GM19452 (cell line): Measurements from ENCODE around the gene ECHDC1.
"Not testable (repeated sequence)": the region's sequence is repeated elsewhere in the genome, so short reads cannot be mapped to it uniquely, and the experiment has no call there.

Experiments used
- ATAC-seq: cut with Tn5 transposase; IDR thresholded peaks from one replicate; pipeline ENCODE4 v1.9.1; 2021; ENCODE audit not compliant: unreplicated experiment

Gene ECHDC1, protein sequence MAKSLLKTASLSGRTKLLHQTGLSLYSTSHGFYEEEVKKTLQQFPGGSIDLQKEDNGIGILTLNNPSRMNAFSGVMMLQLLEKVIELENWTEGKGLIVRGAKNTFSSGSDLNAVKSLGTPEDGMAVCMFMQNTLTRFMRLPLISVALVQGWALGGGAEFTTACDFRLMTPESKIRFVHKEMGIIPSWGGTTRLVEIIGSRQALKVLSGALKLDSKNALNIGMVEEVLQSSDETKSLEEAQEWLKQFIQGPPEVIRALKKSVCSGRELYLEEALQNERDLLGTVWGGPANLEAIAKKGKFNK

DNA sequence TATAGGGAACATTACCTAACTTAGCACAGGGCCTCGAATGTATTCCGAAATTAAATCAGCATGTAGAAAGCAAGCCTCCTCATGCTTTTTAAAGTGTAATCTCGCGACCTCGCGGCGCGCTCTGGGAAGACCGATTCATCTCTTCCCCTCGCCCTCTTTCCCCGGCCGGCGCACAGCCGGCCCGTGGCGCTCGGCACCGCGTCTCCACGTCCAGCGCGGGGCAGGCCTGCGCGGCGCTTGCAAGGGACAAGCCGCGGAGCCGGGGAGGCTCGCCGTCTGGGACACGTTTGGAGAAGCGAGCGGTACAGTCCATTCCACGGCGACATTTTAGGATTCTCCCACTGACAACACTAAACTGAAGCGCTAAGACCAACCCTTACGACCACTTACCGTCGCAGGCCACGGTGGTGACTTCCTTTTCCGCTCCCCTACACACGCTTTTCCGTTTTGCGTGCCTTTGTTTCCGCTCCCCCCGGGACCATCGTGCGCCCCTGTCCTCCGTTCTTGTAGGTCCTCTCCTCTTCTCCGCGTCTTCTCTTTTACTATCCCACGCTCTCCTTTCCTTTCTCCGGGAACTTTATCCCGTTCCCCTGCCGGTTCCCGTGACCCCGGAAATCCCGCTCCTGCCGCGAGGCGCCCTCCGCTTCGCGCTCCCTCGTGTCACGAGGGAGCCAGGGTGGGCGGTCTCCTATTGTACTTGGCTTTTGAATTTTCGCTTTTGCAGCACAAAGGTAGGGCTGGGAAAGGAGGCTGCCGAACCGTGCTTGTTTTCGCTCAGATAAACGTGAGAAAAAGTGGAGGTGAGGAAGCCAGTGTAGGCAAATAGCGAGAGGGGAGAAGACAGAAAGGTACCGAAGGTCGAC lies at the start of gene ECHDC1:
Gene ECHDC1, minus strand, starts transcription at position 664 of the 863 bp plus-strand sequence. CDS start 12,581 bp downstream, outside the sequence.
- ATAC-seq = peak; percentile 72

DNA sequence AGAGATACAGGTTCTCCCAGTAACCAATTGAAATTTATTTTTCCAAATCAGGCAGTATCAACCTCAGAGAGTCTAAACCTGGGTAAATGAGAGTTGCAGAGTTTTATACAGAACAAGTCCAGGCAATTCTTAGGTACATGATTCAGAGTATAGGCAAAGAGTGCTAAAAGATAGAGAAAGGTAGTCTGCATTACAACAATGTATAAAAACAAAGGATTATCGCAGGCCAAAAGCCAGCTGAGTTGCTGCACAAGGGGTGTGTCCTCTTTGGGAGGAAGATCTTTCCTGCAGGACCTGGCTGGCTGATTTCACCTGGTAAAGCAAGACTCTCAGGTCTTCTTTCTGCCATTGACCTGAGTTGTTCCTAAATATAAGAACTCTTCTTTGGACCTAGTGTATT lies 48.9 kb upstream of the ECHDC1 start:
- ATAC-seq = no peak

DNA sequence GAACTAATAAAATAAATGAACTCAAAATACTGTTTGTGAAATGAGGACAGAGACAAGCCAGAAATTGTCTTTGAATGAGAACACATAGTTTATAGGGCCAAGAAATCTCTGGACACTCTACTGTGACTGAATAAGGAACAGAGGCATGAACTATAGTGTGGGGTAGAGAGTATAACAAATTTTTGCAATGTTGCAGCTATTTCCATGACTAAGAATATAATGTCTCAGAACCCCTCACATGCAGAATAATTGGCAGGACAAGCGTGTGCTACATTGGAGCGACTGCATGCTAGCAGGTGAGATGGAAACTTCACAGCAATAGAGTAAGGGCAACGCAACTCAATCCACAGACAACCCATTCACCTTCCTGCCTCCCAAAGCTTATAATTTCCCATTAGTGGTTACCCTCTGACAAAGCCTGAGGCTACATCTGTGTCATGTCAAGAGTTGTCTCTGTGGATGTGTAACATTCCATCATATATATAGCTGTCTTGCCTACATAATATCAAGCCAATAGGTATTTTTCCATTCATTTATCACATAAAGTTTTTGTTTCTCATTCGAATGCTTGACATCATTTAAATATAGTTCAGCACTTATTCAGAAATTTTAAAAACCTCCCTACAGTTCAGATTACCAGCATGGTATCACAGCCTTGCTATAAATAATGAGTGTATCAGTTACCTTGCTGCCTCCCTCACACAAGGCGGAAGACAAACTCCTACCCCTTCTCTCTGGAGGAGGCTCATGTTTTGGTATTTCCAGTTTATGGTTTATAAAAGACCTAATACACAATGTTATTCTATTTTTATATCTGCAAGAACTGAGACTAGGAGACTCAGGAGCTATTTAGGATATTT lies 47.9 kb upstream of the ECHDC1 start:
- no peak for ATAC-seq

DNA sequence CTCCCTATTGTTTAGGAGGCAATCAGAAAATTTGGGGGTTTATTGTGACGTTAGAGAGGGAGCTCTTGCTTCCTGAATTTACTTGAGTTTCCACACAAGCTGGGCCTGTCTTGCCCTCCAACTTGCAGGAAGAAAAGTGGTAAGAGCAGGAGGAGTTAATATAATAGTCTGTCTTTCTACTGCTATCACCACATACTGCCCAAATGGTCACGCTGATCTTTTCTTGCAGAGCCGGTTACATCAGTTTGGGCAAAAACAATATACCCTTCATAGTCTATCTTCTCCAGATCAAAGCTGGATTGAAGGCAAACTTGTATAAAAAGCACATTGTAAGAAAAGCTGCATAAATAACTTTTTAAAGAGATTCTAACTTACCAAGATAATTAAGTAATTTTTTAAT lies 46.3 kb upstream of the ECHDC1 start:
- ATAC-seq = no peak

DNA sequence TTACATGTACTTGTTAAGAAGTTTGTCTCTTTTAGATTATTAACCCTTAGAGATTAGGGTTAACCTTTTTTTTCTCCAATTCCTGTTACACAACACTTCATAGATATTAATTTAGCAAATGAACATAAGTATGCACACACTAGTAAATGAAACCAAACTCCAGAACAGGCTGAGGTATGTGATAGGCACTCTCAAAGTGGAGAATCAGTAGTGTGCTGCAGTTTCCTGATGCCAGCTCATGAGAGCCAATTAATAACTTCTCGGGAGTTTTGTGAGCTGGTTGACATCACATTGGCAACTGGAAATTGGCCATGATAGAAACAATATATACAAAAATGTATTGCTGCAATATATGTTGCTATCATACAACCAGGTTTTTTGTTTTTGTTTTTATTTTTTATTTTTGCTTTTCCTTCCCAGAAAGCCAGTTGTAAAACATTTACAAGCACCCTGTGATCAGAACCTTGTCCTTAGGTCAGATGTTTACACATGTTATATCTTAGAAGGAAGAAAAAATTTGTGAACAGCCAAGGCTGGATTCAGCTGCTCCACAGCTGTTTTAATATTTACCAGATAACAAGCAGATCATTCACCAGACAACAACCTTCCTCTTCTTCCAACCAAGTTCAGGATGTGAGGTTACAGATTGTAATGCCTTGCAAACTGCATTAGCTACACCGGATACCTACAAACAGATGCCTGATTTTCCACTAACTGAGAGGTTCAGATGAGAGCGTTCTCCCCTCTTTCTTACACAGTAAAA lies 42.4 kb upstream of the ECHDC1 start:
- no peak for ATAC-seq

DNA sequence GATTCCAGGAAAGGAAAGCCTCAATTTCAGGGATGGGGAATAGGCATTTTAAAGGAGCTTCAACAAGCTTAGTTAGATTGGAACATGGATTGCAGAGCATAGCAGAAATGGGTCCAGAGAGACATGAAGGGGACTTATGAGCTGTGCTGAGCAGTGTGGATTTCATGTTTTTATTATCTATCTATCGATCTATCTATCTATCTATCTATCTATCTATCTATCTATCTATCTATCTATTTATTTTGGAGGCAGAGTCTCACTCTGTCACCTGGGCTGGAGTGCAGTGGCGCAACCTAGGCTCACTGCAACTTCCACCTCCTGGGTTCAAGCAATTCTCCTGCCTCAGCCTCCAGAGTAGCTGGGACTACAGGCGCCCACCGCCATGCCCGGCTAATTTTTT lies 41.4 kb upstream of the ECHDC1 start:
- not testable (repeated sequence) for ATAC-seq

DNA sequence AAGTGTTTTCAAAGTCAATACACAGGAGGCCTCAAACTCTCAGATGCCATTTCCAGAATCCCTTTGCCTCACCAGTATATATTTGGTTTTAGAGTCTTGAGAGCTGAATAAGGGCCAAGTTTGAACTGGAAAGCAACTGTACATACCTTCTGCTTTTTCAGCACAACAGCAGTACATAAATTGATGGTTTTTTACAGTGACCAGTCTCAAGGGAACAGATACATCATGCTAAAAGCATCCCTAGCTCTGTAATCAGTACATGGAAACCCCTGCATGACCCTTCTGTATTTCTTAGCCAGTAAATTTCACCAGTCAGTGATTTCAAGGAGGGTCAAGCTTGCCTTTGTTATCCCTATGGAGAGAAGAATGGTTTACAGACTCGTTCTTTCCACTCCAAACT lies 40.6 kb upstream of the ECHDC1 start:
- ATAC-seq = no peak

DNA sequence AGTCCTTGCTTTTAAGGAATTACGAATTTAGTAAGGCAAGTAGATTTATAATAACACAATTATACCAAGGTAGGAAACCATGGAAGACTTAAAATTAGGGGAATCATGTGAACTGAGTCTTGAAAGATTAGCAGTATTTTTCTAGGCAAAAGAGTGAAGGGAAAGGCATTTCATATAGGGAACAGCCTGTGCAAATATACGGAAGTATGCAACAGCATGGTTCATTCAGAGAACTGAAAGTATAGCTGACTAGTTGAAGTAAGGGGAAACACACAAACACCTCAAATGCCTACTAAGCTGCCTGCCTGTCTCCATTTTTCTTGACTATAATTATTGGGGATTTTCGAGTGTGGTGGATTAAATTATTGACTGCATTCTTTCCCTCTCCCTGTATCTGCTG lies 39.0 kb upstream of the ECHDC1 start:
- ATAC-seq = no peak

DNA sequence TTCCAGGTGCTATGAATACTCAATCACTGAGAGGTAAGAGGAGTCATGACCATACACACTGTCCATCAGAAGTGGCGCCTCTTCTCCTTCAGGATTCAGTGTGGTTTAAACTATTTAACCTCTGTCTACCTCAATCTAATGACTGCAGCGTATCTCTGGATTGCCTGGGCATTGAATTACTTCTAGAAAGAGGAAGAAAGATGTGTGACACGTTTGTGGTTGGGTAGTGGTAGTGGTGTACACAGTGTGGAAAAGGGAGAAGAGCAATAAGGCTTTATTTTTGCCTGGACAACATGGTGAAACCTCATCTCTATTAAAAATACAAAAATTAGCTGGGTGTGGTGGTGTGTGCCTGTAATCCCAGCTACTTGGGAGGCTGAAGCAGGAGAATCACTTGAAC lies 38.0 kb upstream of the ECHDC1 start:
- no peak for ATAC-seq

DNA sequence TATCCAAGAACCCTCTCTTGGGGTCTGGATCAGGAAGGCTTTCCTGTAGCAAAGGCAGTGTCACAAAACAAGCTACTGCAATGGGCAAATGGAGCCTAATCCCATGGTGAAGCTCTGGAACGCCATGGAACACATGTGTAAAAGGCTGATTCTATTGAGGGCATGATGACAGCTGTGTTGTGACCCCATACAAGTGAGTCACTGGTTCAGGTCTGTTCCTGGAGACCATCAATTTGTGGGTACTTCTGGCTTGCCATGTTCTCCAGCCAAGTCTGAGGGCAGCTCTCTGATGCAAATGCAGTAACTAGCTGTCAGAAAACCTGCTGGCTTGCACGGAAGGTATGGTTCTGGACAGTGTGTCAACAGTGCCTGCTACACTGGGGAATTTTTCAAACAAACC lies 33.3 kb upstream of the ECHDC1 start:
- ATAC-seq = no peak

DNA sequence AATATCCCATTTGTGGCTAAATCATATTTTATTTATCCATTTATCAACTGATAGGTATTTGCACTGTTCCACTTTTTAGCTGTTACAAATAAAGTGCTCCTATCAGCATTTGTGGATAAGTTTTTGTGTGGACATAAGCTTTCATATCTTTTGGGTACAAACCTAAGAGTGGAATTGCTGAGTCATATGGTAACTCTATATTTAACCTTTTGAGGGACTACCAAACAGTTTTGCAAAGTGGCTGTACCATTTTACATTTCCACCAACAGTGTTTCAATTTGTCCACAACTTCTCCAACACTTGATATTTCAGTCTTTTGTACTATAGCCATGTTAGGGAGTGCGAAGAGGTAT lies 23.6 kb upstream of the ECHDC1 start:
- no peak for ATAC-seq

DNA sequence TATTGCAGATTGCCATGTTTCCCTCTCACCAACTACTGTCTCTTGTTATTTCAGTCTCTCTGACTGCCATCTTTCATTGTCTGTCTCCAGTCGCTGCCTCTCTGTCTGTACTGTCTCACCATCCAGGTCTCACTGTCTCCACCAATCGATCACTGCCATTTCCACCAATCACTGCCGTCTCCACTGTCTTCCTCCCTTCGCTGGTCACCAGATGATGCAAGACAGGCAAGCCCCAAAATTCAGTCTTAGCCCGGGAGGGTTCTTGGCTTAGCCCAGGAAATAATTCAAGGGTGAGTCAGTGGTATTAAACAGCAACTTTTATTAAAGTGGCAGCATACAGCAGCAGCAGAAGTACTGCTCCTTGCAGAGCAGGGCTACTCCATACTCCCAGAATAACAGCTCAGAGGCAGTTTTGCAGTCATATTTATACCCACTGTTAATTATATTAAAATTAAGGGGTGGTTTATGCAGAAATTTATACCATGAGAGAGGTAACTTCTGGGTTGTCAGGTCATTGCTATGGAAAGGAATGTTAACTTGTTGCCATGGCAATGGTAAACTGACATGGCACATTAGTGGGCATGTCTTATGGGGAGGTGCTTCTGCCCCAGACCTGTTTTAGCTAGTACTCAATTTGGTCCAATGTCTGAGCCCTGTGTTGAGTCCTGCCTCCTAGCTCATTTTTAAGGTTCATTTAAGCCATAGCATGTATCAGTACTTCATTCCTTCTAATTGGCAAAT lies 23.0 kb upstream of the ECHDC1 start:
- ATAC-seq = no peak

DNA sequence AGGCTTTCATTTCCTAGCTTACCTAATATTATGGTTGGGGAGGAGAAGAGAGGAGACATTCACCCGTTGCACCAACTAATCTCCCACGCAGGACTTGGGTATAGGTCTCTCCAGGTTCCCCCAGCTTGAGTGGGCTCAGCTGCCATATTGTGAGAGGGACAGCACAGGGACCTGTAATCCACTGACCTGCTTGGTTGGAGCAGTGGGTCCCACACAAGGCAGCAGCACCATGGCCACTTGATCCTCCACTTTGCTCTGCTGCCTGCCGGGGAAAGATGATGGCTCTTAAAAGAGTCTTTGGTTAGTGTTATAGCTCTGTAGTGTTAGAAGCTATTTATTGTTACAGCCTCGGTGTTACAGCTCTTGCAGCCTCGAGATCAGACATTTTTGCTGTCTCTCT lies 22.5 kb upstream of the ECHDC1 start:
- no peak for ATAC-seq

DNA sequence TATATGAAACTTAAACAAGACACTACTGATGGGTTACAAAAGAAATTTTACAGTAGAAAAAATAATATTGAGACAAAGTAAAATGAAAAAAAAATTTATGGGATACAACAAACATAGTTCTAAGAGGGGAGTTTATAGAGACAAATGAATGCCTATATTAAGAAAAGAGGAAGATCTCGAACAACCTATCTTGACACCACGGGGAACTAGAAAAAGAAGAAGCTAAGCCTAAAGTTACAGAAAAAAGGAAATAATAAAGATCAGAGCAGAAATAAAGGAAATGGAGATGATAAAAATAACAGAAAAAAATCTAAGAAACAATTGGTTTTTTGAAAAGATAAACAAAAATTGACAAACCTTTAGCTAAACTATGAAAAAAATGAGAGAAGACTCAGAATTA lies 9.1 kb upstream of the ECHDC1 start:
- ATAC-seq = no peak

DNA sequence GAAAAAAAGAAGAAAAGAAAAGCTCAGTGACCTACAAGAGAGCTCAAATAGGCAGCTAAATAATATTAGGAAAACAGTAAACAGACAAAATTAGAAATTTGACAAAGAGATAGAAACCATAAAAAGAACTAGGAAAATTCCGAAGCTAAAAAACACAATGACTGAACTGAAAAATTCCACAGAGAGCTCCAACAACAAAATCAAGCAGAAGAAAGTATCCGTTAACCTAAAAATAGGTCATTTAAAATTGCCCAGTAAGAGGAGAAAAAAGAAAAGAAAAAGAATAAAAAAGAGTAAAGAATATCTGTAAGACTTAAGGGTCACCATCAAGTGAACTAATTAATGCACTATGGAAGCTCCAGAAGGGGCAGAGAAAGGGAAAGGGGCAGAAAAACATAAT lies 6.6 kb upstream of the ECHDC1 start:
- no peak for ATAC-seq

DNA sequence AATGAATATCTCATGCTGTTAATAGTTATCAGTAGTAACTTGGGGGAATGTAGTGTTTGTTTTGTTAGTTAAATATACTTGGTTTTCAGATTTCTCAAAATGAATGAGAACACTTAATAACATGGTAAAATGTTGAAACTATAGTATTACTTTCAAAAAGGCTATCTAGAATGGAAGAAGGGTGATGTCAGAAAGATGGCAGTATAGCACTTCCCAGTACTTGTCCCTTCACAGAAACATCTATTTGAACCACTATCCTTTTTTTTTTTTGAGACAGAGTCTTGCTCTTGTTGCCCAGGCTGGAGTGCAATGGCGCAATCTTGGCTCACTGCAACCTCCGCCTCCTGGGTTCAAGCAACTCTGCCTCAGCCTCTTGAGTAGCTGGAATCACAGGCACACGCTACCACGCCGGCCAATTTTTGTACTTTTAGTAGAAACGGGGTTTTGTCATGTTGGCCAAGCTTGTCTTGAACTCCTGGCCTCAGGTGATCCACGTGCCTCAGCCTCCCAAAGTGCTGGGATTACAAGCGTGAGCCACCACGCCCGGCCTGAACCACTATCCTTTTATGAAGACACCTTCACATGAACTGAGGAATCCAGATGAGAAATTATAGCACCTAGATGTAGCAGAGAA lies 4.7 kb upstream of the ECHDC1 start:
- no peak for ATAC-seq

DNA sequence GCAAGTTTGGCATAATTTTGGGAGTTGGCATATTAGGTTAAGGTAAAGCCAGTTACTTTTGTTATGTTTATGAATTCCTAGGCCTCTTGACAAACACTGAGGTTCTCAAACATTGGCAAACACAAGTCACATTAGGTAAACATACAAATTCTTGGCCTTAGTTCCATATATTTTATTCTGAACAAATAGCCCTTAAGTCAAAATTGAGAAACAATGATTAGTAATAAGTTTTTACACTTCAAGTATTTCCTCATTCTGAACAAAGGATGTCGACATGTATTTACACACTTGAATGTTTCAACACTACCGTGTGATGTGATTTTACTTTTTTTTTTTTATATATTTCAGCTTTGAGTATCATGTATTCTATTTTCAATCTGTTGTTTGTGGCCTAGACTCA lies 3.8 kb upstream of the ECHDC1 start:
- ATAC-seq = no peak

DNA sequence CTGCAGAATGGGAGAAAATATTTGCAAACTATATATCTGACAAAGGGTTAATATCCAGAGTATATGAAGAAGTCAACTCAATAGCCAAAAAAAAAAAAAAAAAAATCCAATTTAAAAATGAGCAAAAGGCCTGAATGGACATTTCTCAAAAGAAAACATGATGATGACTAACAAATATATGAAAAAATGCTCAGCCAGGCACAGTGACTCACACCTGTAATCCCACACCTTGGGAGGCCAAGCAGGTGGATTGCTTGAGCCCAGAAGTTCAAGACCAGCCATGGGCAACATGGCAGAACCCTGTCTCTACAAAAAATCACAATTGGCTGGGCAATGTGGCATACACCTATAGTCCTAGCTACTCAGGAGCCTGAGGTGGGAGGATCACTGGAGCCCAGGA lies 2.1 kb upstream of the ECHDC1 start:
- ATAC-seq = no peak

DNA sequence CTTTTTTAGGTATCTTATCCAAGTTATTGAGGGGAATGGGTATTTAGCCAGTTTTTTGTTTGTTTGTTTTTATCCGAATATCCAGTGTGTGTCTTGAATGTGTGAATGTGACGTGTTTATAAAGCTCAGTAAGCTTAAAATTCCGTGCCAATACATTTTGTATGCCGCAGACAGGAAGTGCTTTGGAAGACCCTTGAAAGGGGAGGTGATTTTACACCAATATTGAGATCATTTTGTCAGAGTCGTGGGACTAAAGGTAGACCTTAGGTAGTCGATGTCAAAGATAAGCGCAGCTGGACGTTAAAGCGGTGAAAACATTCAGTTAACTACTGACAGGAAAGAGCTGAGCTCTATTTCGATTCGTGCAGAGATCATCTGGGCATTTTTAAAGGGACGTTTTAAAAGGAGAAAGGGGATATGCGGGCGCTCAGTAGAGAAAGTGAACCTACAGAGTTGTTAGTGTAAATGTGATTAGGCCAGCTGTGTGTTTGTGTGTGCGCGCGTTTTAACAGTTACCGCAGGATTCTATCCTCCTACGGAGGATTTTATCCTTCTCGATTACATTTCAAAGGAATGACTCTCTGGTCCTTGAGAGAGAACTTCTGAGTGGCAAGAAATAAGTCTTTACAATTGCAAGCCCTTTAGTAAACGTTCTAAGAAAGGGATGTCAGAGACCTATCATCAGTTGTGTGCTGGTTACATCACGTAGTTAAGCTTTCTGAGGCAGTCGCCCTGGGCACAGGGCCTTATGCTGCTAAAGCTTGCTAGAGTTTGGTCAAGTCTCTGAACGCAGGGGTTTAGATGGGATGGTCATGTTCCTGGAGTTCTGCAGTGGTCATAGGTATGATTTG lies 625 bp upstream of the ECHDC1 start:
- ATAC-seq = peak; percentile 3
